Activated CD8-positive, alpha-beta memory T cell treated with anti-CD3 and anti-CD28 coated beads, Interleukin-2, amount 50 U/mL, for 48 hours (primary cell): Measurements from ENCODE around the gene VOPP1.
"Not testable (repeated sequence)": the region's sequence is repeated elsewhere in the genome, so short reads cannot be mapped to it uniquely, and the experiment has no call there.

Source experiments
- DNase-seq: peaks from one replicate; pipeline ENCODE4 v3.0.0-alpha.2; 2020

Gene VOPP1

DNA sequence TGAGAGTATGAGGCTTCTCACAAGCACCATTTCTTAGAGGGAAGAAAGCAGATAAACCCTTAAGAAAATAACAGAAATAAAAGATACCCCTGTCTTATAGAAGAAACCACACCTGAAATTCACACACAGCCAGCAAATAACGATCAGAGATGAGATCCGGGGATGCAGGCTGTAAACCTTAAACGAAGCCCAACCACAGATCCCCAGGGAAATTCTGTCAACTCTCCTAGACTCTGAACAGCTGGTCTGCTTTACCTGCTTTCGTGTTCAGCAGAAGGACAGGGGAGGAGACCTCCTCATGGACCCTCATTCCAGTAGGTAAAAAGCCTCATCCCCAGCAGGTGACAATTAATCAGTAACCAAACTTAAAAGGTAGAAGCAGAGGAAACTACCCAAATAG lies 45.0 kb downstream of the VOPP1 start:
- DNase-seq = no peak

DNA sequence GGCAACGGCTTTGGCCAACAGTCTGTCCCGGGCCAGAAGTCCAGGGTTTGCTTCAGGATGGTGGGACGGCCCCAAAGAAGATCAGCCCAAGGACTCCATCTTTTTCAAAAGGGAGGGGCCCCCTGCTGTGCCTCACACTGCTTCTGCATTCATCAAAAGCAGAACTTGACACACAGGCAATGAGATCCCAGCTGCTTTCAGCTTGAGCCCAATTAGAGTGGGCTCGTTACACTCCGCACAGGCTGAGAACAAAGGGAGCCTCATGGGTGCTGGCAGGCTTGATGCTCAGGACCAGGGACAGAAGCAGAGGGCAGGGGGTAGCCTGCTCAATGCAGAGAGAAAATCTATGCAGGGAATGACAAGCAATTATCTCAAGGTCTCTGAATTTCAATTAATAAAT lies 45.5 kb downstream of the VOPP1 start:
- DNase-seq = no peak

DNA sequence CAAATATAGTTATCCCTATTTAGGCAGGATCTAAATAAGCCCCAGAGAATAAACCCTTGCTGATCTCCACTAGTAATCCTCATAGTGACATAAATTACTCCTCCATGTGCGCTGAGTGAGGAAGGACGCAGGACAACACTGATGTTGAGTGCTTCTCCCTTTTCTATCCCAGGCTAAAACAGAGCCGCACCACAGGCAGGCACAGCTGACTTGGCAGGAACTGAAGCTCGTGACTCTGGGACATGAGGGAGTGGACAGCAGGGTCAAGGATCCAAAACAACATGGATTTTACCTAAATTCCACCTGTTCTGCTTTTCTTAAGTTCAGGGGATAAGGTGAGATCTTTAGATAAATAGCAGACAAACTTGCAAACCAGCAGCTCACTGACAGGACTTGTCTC lies 46.0 kb downstream of the VOPP1 start:
- DNase-seq = no peak

DNA sequence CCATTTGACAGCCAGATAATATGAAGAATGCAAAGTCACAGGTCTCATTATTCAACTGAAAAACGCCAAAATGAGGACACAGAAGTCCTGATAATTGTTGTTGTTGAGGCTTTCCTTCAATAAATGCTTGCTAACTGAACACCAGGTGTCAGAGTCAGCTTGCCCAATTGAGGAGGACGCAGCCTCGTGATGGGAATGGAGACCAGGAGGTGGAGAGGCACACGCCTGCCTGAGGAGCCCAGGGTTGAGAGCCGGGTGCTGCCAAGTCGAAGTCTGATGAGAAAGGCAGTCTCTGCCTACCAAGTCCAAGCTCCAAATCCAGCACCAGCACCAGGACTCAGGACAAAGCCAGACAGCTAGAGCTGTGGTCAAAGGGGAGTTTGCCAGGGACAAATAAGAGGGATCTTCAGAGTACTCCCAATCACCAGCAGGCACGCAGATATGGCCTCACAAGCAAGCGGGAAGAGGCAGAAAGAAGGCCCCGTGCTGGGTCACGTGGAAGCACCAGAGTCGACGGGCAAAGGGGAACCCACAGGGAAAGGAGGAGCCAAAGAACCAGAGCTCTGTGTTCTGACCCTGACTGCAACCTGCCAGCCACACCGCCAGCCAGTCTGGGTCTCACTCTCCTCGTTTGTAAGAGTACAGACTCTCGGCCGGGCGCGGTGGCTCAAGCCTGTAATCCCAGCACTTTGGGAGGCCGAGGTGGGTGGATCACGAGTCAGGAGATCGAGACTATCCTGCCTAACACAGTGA lies 47.6 kb downstream of the VOPP1 start:
- no peak for DNase-seq

DNA sequence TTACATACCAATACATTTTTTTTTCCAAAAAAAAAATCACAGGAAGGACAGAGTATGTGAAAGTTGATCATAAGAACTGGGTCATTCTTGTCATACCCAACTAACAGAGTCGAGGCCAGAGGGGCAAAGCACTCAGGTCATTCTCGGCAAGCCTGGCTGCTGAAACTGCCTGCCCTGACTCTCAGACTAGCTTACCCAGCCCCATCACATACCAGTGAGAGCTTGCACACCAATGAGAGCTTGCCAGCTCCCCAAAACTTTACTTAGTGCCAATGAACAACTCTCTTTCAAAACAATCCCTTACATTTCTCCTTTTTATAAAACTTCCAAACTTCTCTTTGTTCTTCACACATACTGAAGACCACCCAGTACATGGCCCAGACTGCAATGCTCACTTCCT lies 48.9 kb downstream of the VOPP1 start:
- no peak for DNase-seq

DNA sequence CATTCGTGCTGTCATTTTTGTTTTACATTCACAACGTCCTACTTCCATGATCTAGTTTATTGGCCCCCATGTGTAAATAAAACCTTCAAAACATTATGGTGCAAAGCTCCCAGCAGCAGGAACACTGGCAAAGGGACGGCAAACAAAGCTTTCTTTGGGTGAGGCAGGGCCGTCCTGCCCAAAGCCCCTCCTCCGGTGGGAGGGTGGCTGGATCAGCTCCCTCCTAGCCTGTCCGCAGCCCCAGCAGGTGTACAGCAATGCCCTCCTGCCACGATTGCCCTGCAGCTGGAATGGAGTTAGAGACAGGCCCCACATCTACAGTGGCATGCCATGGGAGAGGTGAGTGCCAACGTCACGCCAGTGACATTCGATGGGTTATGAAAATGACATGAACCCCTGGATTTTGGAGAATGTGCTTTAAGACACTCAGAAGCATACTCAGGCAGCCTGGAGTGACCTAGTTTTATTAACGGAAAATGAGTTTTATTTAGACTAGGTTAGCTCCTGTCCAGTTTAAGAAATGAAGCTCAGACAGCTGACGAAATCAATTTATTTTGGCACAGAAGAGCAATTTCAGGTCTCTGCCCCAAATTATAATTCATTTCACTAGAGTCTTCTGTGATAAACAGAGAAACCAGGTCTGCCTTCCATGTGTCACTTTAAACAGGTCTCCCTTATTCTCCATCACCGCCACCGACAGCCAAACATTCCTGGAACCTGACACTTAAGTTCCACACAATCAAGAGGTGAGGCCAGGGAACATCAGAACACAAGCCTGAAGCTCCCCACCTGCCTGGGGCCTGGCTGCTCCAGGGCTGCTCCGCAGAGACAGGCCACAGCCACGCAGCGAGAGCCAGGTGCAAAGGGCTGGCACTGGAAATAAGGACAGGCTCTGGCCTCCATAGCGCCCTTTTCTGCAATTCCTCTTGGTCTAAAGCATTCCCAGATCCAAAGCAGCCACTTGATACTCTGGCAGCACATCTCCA lies 50.1 kb downstream of the VOPP1 start:
- DNase-seq = peak; percentile 43

DNA sequence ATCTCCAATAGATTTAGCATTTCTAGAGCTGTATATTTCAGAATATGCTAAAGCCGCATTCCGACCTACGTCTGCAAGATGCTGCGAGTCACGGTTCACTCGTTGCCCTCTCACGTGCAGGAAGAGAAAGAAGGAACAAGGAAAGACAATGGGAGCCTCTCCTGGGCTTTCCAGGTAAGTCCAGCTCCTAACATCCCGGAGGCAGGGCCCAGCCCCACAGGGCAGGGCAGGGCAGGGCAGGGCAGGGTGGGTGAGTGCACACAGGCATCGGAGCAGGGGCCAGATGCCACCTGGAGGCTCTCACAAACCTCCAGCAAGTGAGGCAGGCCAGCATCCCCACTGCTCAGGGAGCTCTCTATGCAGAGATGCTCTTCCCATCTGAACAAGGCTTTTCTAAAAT lies 50.8 kb downstream of the VOPP1 start:
- DNase-seq = peak; percentile 22

DNA sequence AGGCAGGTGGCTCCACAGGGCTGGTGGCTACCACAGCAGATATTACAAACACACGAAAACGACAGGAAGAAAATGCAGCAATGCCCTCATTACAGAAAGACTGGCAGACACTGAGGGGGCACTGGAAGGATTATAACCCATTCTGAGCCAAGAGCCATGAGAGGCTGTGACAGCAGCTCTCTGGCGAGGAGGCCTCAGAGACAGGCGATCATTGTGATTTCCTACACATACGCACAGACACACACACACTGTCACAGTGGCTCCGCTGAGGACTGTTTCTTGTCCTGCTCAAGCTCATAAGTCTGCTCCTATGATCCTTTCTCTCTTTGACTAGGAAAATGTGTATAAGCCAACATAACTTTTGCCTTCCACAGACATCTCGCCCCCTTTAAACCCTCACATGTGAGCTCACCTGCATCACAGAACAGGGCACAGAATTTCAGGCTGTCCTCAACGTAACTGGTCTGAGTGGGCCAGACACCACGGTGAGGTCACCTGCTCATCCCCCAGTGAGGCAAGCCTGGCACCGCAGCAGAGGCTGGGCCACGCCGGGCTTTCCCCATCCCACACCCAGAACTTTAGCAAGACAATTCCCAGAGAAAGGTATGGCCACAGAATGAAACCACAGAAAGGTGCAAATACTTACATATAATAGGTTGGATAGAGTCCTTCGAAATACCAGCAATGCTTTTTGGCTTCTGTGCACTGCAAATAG lies 51.7 kb downstream of the VOPP1 start:
- peak; percentile 40 for DNase-seq

DNA sequence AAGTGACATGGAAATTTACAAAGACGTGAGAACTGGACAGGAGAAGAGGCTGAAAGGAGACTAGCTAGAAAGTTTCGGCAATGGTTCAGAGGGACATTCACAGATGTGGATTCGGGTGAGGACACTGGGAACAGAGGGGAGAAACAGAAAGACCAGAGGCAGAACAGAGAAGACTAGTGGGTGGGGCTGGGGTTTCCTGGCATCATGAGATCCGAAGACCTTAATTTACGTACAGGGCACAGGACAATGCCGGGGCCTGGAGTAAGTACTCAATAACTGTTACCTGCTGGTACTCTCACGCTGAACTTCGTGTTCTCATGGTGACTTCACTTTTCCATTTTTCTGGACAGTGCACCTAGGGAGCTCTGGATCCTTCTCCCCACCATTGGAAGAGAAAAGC lies 53.5 kb downstream of the VOPP1 start:
- DNase-seq = no peak

DNA sequence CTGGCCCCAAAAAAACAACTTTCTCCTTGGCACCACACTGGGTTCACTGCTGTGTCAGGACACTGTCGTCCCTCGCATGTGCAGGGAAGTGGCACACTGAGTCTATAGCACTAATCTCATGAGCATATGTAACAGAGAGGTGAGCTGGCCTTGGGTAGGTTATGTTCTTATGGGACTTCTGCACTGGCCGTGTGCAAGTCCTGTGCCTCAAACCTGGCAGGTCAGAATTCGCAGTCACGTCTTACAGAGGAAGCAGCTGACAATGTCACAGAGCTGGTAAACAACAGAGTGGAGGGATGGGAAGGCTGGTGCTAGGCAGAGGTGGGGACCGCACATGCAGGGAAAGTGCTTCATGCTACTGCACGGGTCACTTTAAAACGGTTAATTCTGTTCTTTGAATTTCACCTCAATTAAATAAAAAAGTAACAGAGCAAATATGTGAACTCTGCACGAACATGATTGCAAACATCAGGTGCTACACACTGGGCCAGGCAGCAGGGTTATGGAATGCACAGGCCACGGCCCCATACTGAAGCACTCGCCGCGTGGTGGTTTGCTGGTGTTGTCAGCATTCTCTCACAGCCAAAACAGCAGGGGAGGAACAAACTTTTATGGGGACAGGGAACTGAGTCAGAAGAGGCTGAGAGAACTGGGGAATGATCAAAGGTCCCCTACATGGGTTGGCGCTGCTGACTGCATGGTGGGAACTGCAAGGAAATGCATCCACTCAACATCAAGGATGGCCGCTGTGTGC lies 54.2 kb downstream of the VOPP1 start:
- no peak for DNase-seq

DNA sequence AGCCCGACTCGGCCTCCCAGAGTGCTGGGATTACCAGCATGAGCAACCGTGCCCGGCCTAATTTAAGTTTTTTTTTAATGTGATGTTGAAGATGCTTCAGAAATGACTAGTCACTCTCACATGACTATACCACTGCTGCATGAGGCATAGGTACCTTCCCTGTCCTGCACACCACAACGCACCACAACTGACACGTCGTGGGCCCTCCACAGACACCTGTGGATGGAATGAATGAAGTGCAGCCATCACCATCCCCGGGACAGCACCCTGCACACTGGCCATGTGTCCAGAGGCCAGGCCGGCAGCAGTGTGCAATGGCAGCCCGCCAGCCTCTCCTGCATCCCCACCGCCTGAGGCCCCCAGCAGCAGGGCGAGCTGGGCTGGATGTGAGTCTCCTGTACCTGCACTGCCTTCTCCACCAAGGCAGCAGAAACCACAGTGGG lies 55.1 kb downstream of the VOPP1 start:
- peak; percentile 76 for DNase-seq

DNA sequence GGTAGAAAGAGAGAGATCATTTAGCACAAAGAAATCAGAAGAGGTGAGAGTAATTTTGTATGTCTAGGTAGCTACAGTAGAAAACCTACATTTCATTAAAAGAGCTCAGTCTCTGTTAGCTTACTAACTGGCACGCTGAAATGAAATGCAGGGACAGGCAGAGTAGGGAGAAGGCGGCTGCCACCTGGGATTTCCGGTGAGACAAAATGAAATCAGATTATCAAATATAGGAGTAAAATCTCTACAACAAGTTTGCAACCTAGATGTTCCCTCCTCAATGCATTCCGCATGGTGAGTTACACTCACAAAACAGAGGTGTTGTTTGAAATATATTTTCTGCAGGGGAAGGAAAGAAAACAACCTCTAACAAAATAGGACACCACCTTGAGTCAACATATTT lies 55.9 kb downstream of the VOPP1 start:
- no peak for DNase-seq

DNA sequence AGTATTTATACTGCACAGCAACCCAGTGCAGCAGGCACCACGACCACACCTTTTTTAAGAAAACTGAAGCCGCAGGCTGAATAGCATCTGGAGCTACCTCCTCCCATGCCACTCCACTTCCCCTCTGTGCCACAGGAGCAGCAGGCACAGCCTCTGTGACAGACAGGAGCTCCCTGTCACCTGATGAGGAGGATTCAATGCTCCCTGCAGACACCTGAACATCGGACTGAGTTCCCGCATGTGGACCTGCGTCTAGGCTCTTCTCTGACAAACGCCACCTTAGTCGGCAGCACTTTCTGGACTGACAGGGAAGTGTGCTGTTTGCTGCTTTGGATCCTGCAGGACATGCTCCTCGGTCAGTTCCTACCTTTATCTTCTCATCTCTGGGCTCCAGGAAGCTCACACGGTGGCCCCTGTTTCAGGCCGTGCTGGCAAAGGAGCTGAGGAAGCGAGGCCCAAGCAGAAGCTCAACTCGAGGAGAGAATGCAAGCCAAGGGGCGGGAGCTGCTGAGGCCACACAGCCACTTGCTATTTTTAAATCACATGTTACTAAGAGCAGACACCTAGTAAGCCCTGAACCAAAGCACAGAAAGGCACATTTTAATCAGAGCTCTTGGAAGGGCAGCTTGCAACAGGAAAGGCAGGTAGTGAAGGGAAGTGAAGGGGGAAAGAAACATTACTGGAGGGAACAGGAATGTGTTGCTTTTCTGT lies 56.6 kb downstream of the VOPP1 start:
- DNase-seq = no peak

DNA sequence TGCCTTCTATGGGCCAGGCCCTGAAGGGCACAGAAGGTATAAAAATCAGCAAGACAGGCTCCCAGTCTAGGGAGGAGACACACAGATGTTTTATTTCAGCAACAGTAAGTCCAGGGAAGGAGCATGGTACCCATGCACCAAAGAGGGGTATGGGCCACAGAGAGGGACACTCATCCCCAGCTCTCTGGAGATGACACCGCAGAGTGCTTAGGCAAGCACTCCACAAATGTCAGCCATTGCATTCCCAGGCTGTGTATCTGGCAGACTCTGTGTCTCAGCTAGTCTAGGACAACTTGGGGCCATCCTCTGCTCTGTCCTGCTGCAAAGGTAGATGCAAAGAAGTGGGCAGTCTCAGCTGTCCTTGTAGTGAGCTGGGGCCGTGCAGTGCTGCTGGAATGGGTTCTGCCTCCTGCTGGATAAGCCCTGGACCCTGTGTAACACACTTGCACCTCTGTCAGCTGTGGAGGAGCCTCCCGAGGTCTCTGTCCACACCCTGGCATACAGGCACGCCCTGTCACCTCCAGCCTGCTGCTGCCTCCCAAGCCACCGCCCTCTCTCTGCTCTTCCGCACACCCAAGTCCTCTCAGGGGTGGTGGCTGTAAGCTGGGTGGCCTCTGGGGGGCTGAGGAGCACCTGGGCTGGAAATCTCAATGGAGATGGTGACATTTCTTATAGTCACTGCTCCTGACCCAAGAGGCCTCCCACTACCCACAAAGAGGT lies 57.6 kb downstream of the VOPP1 start:
- DNase-seq = no peak

DNA sequence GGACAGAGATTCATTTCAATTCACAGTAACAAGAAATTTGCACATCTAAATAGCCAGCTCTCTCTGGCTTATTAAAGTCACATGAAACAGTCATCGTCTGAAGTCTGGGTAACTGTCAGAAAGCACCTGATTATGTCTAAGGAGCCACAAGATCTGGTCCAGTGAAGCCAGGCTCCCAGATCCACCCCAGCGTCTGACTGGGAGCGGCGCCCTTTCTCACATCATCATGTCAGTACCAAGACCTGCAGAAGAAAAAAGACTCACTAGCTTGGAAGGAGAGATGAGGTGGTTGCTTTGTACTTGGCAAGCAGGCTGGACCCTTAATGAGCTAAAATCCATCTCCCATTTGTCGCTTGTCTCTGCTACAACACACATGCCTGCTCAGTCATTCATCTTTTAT lies 58.4 kb downstream of the VOPP1 start:
- no peak for DNase-seq

DNA sequence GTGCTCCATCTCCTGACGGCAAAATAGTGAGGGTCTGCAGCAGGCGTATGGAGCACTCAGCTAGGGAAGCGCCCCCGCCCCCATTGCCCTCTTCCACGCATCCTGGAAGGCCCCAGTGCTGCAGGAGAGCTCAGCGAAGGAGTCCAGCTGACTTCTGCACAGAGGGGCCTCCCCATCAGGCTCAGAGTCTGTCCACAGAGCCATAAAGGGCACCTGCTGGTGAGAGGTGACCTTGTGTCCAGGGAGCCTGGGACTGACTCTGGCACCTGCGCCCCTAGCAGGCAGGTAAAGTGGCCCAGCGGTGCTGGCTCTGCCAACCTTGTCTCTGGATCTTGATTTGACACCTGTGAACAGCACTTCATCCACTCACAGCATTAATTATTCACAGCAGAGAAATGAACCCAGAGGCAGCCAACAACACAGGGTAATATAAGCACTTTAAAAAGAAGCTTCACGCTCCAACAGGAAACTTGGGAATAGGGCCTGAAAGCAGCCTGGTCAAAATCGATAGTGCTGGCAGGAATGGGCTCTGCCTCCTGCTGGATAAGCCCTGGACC lies 59.6 kb downstream of the VOPP1 start:
- DNase-seq = no peak

DNA sequence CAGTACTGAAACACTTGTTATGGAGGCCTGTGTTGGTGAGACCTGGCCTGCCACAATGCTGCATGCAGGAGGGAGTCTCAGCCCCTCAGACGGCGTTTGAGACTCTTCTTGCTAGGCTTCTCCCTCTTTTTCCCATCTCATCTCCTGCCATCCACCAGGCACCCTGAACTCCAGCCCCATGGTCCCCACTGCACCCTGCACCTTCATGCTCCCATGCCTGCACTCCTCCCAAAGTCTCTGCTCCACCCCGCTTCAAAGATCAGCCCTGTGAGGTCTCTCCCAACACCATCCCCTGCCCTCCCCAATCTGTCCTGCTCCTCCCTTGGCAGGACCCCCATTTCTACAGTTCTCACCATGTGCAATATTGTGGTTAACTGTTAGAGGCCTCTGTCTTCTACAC lies 61.7 kb downstream of the VOPP1 start:
- DNase-seq = no peak

DNA sequence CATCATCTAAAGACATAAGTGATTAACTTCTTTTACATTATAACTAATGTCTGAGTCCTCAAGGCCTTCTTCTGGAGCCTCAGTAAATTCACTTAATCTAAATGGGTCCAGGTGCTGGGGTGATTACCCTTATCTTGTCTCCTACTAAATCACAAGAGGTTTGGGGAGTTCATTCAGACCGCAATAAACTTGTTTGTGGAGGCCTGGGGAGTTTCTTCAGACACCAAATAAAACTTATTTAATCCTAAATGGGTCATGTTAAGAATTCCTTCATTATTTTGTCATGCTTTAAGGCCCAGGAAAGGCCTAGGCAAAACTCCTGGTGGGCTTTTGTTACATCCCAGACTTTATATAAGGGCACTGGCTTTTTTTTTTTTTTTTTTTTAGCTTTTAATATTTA lies 62.1 kb downstream of the VOPP1 start:
- DNase-seq = not testable (repeated sequence)

DNA sequence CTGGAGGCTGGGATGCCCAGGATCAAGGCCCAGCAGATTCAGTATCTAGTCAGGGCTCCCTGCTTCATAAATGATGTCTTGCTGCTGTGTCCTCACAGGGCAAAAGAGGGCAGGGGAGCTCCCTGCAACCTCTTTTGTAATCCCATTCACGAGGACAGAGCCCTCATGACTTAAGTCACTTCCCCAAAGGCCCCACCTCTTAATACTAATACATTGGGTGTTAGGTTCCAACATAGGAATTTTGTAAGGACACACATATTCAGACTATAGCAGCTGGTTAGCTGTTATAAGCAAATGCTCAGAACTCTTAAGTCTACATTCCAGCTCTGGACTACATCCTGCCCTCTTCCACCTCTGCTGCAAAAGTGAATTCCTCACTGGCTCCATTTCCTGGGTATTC lies 63.0 kb downstream of the VOPP1 start:
- no peak for DNase-seq

DNA sequence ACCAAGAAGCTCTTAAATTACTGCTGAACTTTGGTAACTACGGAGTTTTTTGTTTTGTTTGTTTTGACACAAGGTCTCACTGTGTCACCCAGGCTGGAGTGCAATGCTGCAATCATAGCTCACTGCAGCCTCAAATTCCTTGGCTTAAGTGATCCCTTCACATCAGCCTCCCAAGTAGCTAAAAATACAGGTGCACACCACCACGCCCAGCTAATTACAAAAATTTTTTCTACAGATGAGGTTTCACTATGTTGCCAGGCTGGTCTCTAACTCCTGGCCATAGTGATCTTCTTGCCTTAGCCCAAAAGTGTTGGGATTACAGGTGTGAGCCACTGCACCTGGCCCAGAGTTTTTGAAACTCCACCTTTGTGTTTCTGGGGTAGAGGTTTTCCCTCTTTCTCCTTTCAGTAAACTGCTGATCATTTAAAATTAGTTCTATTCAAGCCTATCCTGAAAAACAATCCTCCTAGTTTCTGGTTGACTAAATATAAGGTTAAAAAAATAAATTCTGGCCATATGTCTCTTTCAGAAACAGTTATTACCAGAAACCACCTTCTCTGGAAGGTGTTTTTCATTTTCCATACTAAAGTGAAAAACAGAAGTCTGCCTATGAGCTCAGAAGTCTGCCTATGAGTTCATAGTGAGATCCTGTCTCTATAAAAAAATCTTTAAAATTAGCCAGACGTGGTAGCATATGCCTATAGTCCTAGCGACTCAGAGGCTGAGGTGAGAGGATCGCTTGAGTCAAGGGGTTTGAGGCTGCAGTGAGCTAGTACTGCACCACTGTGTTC lies 63.9 kb downstream of the VOPP1 start:
- no peak for DNase-seq
